GM21717 (cell line): ENCODE results near the gene USP13.

Experiments used
- ATAC-seq: cut with Tn5 transposase; IDR thresholded peaks from one replicate; pipeline ENCODE4 v1.9.1; 2021; ENCODE audit warnings: mild to moderate bottlenecking, moderate library complexity; ENCODE audit not compliant: unreplicated experiment

USP13 gene

GRCh38 chr3:179731544-179731943 lies 78.7 kb downstream of the USP13 start:
- ATAC-seq, result no peak

GRCh38 chr3:179732661-179733348 lies 80.0 kb downstream of the USP13 start:
- no peak for ATAC-seq

DNA sequence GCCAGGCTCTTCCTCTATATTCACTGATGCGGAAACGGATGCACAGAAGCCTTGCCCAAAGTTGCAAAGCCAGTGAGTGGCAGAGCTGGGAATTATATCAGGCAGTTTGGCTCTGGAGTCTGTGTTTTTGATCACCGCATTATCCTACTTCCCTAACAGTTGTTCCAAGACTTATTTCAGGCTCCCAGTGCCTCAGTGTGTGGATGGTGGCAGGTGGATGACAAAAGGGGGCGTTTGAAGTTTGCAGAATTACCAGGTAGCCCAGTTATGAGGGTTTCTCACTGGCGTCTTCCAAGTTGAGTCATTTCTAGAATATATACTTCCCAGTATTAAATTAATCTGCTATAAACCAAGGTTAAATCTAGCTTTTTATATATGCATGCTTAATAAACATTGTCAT lies 81.0 kb downstream of the USP13 start:
- no peak for ATAC-seq

DNA sequence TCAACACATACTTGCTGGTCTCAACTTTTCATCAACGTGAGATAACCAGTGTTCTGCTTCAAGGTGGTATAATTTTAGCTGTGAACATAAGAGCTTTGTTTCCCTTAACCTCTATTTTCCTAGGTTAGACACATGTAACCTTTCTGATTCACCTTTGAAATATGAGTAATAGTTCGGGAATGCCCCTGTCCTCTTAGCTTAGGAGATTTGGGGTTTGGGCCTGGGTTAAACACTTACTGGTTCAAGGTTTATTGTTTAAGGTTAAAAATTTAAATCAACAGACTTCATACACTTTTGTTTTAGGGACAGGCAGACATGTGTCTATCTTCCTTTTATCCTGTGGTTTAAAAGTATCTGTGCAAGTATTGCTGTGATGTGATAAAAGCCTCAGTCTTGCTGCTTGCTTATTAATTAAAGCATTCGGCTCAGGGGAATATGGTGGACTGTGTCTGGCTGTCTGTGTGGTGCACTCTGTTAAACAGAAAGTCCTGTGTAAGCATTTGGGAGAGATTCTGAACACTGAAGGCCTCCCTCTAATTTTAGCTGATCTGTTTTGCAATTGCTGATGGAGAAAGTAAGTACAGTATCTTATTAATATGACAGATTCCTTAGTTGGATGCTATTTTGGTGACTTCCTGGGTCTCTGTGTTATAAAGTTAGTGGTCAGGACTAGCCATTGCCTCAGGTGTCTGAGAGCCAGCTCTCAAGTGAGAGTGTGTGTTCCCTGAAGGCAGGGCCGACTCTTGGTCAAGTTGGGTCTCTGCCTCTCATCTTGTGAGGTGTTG lies 81.8 kb downstream of the USP13 start:
- ATAC-seq, result no peak

- ATAC-seq, result no peak
These were observed 82.5 kb downstream of the USP13 start for GRCh38 chr3:179735321-179735720.

- no peak for ATAC-seq
These were observed 86.2 kb downstream of the USP13 start for GRCh38 chr3:179738998-179739397.

DNA sequence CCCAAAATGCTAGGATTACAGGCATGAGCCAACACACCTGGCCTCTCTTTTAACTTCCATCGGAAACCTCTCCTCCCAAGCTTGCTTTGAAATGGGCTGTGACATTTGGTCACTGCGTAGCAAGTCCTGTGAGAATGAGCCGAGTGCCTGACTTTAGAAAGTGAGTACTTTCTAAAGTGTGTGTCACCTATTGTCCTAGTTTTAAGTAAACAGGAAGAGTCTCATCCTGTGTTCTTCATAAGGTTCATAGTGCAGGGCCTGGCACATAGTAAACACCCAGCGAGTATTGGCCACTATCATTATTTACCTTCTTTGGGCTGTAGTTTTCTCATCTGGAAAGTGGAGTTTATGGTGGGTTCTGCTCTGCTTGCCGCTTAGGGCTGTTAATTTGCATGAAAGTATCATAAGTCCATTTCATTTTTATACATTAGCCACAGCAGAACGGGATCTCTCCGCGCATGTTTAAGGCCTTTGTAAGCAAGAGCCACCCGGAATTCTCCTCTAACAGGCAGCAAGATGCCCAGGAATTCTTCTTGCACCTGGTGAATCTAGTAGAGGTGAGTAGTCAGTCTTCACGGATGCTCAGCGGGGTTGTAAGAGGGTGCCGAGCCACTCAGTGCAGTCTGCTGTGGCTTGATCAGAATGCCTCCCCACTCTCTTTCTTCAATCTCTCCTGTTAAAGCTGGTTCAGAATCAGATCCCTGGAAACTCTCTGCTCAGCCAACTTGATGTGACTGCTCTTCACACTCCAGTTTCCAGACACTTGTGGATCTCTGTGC lies 87.2 kb downstream of the USP13 start:
- no peak for ATAC-seq

GRCh38 chr3:179743913-179744312 lies 91.1 kb downstream of the USP13 start:
- no peak for ATAC-seq

DNA sequence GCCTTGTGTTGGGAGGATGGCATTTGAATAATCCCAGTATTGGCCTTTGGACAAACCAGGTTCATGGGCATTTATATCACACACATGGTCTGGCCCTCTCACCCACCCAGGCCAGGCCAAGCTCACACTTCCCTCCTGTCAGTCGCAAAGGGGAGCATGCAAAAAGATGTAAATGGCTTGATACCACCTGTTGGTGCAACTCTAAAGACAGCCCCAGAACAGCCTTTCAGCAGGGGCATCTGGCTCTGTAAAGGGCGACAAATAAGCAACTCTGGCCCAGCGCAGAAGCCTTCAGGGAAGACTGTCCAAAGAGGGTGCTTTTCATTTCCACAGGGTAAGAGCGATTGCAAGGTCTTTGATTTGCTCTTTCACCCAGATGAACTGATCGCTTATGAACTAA lies 91.8 kb downstream of the USP13 start:
- ATAC-seq, result no peak

DNA sequence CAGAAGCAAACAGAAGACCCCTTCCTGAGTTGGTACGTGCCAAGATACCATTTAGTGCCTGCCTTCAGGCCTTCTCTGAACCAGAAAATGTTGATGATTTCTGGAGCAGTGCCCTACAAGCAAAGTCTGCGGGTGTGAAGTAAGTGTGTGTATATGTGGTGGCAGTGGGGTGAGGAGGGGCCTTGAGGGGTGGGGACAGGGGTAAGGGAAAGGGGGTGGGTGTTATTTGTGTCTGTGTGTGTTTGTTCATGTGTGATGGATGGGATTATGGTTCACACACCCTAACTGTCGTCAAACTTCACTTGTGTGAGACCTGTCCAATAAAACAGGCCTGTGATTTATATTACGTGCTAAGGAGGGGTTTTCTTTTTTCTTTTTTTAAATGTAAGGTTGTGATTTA lies 92.2 kb downstream of the USP13 start:
- ATAC-seq, result no peak

DNA sequence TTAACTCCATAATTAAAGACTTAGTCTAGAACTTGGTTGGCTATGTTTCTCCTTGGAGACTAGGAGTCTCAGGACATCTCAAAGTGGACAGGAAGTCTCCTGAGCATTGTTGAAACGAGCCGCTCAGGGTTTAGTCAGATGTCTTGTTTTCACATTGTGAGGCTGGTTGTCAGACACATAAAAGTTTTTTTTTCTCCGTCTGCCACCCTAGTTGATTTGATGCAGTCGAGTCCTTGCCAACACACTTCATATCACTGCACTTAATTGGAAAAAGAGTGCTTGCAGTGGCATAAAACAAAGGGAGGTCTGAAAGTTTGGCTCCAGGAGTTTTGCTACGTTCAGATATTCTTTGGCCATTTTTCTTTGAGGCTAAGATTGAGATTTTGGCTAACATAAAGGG lies 92.9 kb downstream of the USP13 start:
- no peak for ATAC-seq

DNA sequence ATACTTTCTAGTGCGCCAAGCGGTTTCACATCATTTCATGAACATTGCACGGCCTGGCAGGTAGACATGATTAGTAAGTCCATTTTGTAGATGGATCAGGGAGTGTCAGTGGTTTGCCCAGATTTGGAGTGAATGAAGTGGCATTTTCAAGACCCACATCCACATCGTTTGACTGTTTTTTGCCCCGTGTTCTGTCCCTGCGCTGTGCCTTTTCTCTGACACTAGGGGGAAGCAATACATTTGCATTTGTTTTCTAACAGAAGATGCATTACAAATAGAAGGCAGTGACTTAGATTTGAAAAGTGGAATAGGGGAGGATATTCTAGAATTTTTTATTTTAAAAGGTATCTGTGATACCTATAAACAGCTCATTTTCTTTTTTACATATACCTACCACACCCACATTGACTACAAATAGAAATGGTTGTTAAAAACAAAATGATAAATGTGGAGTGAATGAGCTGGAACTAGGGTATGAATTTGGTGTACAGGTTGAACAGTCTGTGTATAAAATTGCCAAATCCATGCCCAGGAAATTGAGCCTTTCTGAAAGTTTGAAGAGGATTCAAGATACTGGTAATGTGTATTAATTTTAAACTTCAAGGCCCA lies 98.0 kb downstream of the USP13 start:
- peak; percentile 56 for ATAC-seq

DNA sequence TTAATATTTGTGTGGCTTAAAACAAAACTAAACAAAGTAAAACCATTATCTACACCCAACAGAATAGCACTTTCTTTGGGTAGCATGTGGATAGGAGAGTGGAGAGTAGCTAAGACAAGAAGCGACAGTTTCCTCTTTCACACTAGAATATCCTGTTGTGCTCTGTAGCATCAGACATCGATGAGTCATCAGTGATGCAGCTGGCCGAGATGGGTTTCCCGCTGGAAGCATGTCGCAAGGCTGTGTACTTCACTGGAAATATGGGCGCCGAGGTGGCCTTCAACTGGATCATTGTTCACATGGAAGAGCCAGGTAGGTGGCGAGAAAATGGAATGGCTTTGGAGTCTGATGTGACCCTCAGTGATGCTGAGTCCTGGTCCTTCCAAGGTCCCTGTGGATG lies 108.1 kb downstream of the USP13 start:
- no peak for ATAC-seq

DNA sequence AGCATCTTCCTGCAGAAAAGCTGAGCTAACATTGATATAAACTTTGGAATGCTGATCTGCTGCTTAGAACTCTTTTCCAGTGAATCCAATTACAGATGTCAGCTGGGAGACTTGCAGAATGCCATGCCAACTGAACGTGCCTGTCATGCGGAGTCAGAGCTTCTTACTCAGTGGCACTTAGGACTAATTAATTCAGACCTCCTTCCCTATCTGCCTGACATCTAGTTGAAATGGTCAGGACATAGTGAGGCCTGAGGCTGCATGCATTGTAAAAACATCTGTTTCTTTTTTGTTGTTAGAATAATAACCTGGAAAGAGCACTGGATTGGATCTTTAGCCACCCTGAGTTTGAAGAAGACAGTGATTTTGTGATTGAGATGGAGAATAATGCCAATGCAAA lies 112.6 kb downstream of the USP13 start:
- ATAC-seq, result no peak

- no peak for ATAC-seq
These were observed 113.7 kb downstream of the USP13 start for GRCh38 chr3:179766416-179767133.

GRCh38 chr3:179768080-179768479 lies 115.2 kb downstream of the USP13 start:
- no peak for ATAC-seq

GRCh38 chr3:179769411-179770247 lies 116.8 kb downstream of the USP13 start:
- ATAC-seq, result no peak

GRCh38 chr3:179771797-179772196 lies 119.0 kb downstream of the USP13 start:
- no peak for ATAC-seq

- ATAC-seq, result no peak
These were observed 119.5 kb downstream of the USP13 start for GRCh38 chr3:179772297-179772696.
